GM18520 (cell line): ENCODE data around the gene DNAAF8.

Source experiments
- ATAC-seq: cut with Tn5 transposase; IDR thresholded peaks from one replicate; pipeline ENCODE4 v1.9.1; 2021; ENCODE audit not compliant: unreplicated experiment

The DNAAF8 gene

DNA sequence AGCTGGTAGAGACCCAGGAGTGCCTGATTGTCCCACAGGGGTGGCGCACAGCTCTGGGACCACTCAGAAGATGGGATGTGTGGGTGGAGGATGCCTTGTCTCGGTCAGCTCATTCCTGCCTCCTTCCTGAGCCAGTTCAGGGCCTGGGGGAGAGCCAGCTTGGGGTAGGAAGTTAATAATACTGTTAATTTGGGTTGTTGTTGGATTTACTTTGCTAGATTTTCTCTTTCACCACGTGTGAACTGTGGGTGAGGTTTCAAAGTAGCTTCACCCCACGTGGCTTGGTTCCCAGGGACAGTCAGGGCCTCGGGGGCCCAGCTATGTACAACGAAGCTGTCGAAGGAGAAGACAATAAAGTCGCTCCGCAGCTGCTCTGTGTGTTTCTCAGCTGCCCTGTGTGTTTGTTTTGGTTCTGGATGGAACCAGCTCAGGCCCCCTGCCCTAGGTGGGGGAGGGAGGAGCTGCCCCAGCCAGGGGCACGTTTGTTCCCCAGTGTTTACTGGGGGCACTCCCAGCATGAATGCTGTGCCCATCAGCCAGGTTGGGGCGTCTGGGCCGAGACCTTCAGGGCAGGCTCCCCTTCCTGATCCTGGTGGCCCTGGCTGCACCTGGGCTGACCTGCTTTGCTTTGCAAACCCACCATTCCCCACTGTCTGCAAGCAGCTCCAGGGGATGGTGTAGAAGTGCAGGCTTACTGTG, 38.7 kb upstream of the DNAAF8 start:
- ATAC-seq = no peak

DNA sequence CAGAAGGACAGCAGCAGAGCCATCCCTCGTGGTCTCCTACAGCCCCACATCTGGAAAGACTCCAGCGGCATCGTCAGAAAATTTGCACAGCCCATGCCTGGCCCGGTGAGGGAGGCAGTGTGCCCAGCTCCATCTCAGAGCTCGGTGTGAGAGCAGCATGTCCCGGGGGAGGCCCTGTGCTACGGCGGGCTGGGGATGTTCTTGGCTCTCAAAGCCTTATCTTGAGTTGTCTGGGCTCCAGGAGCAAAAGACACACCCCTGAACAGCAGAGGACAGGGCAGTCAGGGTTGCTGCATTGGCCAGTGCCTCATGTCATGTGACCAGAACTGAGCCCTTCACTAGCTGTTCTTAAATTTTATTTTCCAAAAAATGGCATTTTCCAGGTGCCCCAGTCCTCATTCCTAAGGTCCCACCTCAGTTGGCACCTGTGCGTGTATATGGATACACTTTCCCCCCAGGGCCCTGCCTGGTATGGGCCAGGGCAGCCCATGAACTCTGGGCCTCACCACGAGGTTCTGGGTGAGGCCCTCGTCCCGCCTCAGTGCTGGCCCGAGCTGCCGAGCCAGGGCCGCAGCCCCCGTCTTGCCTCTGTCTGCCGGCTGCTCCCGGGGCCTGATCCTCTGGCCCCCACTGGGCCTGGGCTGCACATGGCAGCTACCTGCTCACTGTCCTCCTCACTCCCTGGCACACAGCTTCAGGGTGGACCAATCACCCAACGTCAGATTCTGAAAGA, 38.0 kb upstream of the DNAAF8 start:
- ATAC-seq = no peak

DNA sequence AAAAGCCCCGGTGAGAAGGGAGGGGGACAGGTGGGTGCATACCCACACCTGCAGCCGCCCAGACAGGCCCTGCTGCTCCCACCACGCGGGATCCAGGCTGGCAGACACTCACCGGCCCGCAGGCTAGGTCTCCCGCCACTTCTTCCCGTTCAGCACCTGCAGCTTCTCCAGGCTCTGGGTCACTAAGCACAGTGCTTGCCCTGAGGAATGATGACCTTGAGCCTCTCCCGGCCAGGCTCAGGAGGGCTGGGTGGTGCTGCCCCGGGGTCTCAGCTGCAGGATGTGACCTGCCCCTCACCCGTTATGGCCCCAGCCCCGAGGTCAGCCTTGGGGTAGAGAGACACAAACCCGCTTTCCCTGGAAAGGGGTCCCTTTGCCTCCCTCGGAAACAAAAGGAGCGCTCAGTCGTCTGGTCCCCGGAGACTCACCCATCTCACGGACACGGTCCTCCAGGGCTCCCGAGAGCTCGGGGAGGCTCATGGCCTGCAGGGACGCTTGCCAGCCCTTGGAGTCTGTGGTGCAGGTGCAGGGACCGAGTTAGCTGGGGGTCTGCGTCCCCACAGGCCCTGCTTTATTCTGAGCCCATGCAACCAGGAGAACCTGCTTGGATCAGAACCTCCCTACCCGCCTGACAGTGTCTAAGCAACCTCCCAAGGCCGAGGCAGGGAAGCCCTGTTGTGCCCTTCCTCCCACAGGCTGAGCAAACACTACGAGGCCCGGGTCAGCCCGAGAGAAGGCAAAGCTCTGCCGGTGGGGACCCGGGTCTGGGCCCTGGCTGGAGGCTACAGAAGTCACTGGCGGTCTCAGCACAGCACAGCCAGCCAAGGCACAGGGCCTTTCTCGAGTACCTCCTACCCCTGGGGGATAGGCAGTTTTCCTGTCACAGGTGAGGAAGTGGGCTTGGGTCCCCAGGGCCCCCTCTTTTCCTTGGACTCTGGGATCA, 37.2 kb upstream of the DNAAF8 start:
- ATAC-seq = no peak

DNA sequence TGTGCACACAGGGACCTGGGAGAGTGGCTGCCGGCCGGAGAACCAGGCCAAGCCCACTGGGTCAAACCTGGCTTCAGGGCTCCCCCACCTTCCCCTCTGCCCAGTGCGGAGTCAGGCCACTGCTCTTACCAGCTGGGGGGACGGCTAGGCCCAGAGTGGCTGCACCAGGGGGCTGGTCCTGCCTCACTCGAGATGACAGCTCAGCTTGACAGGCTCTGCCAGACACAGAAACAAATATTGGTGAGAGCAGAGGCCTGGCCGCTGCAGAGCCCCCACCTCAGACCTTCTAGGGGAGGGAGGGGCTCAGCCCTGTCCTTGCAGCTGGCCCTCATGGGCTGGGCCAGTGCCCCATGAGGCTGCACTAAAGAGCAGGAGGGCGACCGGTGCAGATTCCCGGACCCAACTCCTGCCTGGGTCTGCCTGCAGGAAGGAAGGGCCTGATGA, 36.5 kb upstream of the DNAAF8 start:
- no peak for ATAC-seq

DNA sequence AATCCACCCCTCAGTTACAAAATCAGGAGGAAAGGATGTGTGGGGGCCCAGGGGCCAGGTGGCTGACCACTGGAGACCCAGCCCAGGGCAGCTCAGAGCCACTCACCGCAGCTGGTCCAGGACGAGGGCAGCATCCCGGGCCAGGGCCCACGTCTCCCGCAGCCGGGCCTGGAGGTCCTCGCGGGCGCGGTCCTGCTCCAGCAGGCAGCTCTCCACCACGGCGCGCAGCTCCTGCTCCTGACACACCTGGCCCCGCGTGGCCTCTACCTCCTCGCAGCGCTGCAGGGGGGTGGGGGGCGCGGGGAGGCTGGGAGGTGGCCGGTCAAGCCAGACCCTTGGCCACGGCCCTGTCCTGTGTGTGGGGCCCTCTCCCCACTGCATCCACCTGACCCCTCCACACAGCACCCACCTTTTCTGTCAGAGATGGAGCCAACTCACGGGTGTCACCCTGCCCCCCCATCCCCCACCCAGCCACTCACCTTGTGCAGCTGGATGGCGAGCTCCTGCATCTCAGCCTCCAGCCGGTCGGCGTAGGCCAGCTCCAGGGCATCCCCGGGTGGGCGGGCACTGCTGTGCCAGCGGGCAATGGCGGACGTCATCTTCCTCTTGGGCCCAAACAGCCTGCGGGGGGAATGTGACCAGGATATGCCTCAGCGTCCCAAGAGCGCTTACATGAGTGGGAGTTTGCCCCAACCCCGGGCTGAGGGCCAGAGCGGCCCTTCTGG, 35.9 kb upstream of the DNAAF8 start:
- no peak for ATAC-seq

DNA sequence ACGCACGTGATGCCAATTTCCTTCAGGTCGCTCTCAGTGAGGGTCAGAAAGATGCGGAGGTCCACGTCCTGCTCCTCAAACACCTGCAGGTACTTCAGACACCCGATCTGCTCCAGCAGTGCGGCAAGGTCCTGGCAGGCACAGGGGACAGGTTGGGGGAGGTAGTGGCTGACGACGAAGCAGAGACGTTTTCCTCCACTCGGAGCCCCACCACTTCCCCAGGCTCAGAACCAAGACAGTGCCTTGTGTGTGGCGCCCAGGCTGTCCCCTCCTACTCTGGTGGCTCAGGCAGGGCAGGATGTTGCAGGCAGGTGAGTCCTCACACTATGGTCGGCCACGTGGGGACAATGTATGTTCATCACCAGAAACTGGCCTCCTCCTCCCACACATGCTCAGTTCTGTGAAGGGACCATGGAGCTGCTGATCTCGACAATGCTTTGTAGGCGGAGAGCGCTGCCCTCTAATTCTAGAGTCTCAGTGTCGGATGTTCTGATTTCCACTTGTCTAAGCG, 35.2 kb upstream of the DNAAF8 start:
- no peak for ATAC-seq

DNA sequence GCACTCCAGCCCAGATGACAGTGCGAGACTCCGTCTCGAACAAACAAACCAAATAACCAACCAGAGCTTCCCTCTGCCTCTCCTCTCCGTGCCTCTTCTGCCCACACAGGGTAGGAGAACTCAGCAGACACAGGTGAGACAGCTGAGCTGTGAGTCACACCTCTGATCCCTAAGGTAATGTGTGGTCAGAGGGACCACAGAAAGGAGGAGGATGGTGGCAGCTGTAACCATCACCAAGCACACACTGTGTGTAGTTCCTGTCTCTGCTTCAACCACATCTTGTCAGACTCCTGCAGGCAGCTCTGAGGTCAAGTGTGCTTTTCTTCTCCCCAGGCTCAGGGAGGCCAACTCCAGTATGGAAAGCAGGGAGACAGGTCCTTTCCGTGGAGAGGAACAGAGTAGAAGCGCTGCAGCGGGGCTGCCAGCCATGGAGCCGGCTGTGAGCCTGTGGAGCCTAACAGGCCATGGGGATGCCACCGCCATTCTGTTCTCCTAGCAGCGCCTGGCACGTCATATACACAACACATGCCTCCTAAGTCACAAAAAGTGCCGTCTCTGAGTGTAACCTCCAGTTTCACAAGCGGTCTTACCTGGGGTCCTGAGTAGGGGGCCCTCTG, 33.8 kb upstream of the DNAAF8 start:
- no peak for ATAC-seq

DNA sequence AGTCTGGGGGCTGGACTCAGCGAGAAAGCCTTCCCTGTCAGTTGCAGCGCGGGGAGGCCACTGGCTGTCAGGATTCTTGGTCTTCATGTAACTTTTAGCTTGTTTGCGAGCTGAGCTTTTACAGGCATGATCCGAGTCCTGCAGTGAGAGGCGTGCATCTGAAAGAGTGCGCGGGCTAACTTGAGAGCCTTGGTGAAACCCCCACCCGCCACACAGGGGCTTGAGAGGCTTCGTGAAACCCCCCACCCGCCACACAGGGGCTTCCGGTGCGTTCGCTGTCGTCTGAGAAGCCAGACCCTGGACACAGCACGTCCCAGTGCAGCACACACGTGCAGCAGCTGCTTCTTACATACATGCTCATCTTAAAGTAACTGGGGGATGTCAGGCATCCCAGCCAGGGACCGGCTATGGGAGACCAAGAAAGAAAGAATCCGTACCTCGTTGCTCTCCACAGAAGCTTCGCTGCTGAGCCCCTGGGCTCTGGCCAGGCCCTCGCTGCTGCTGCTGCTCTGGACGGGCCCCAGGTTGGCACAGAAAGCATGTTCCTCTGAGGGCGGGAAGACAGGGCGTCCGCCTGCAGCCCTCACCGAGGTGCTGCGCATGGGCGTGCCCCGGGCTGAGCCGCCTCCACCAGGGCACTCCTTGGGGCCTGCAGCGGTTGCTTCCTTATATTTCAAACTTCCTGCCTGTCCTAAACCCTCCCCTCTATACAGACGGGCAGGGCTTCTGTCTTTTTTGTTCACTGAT, 33.2 kb upstream of the DNAAF8 start:
- no peak for ATAC-seq

DNA sequence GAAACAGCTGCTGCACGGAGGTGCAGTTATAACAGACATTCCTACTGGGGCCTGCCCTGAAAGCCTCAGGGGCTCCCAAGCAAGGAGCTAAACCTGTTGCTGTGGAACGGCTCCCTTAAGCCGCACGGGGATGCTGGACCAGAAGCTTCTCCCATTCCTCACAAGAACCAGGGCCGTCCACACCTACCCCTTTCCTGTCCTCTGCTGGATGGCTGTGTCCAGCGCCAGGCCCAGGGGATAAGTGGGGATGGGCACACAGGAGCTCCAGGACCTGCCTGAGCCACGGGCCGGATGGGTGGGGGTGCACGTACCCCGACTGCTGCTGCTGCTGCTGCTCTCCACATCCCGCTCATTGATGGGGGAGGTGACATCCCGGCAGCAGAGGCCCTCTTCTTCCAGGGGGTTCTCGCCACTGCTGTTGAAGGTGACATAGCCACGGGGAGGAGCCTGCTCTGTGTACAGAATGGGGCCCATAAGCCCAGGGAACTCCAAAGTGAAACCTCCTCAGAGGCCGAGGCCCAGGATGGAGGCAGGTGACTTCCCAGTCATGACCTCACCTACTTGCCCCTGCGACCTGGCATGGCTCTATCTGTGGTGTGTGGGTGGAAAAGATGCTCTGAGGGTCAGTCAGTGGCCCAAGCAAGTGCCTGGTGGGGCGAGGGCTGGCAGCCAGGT, 32.4 kb upstream of the DNAAF8 start:
- no peak for ATAC-seq

DNA sequence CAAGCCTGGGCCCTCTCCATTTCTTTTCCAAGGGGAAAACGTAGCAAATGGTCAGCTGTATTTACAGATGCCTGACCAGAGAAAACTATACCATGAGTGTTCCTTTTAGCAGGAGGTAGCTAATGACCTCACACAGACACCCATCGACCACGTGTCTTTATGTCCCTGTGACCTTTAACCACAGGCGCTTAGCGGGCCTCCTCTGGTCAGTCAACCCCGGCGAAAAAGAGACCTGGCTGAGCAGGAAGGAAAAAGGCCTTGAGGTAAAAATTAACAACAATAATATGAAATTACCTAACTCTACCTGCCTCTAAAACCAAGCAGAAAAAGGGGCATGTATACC, 31.9 kb upstream of the DNAAF8 start:
- no peak for ATAC-seq

DNA sequence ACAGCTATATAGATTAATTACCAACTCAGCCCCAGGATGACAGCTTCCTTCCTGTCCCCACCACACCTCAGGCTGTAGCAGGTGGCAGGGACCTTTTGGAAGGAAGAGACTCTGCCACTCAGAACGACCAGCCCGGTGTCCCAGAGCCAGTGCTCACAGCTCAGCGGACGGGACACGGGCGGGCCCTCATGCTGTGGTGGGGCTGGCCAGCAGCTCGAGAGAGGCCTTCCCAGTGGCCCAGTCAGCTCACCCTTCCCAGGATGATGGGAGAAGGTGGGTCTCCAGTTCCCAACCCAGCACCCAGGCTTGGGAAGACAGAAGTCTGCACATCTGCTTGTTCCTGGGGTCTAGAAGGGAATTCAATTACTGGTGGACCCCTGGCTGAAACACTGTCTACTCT, 30.4 kb upstream of the DNAAF8 start:
- no peak for ATAC-seq

DNA sequence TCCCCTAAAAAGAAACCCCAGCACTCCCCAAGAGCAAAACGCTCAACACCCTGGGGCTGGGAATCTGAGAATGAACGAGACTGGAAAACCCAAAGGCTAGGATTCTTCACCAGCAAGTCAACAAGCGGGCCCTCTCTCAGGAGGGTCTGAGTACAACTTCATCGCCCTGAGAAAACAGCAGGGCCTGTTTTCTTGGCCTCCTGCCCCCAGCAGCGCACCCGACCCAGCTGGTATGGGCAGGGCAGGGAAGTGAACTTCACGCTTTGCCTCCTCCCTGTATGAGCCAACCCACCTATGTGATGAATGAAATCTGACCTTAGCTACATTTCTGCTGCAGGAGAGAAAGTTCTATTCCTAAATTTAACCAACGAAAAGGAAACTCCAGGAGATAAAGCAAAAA, 29.8 kb upstream of the DNAAF8 start:
- ATAC-seq = no peak

DNA sequence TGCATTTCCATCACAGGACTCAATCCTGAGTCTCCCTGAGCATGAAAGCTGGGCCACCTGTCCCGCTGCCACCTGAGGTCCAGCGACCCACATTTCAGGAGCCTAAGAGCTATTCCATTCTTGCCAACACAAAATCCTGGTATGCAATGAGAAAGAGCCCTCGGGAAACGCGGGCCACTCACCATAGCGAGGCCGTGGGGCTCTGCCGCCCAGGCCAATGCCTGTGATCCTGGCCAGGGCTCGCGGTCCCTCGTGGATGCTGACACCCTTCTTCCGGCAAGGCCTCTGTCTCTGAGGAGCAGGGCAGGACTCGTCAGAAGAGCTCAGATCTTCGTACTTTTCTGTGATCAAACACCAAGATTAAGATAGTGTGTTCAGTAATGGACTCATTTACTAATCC, 29.4 kb upstream of the DNAAF8 start:
- no peak for ATAC-seq

DNA sequence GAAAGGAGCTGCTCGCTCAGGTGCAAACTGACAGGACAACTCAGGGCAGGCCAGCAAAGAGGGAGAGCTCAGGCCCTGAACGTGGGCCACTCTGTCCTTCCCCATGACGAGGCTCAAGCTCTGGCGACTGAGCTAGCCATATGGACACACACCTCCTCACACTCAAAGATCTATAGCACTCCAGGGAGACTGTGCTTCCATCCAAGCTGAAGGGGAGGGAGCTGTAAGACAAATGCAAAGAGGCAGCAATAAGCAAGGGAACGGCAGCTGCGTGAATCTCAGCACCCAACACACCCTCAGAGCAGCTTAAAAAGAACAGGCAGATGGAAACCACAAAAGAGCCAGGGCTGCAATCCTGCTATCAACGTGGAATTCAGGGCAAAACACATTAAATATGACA, 27.5 kb upstream of the DNAAF8 start:
- no peak for ATAC-seq

DNA sequence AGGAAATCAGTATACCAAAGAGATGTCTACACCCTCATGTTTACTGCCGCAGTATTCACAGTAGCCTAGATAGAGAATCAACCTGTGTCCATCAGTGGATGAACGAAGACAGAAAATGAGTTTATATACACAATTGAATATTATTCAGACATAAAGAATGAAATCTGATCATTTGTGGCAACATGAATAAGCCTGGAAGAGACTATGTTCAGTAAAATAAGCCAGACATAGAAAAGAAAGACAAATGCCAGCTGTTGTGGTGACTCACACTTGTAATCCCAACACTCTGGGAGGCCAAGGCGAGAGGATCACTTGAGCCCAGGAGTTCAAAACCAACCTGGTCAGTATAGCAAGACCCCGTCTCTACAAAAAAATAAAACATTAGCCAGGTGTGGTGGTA, 24.9 kb upstream of the DNAAF8 start:
- ATAC-seq = no peak

DNA sequence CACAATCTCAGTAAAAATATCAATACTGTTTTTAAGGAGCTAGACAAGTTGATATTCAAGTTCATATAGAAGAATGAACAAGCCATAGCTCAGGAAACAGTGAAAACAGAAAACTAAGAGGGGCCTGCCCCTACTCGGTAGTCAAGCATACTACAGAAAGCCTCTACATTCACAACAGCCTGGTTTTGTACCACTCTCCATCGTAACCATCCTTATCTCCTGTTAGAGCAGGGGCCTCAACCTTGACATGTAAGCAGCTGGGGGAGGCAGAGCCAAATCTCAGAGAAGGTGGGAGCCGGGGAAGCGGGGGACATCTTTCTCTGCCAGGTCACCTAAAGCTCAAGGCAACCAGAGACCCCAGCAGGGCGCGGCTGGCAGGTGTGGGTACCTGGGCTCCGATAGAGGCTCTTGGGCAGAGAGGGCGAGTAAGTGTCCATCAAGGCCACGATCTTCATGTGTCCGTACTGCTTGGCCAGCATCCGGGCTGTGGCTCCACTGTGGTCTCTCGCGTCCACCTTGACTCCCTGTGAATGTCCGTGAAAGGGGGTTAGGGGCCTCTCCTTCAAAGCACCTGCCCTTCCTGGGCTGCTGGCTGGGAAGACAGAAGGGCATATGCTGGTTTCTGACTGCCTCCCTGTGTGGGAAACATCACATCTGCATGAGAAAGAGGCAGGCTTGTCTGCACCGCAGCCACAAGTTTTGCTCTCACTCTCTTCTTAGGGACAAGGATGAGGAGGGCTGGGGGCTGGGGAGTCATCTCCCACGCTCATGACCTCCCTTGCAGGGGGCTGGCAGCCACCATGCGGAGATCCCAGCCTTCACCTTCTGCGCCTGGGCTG, 20.5 kb upstream of the DNAAF8 start:
- no peak for ATAC-seq

DNA sequence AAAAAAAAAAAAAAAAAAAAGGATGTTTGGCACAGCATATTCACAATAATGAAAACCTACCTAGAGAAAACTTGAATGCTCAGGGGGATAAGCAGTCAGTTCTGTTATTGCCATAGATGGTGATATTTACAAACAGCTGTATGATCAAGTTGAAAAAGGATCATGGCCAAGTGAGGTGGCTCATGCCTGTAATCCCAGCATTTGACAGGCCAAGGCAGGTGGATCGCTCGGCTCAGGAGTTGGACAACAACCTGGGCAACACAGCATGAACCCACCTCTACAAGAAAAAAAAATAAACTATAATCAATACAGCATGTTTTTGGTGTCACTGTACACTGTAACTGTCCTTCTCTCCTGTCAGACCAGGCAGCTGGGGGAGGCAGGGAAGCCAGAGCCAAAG, 19.3 kb upstream of the DNAAF8 start:
- ATAC-seq = no peak

DNA sequence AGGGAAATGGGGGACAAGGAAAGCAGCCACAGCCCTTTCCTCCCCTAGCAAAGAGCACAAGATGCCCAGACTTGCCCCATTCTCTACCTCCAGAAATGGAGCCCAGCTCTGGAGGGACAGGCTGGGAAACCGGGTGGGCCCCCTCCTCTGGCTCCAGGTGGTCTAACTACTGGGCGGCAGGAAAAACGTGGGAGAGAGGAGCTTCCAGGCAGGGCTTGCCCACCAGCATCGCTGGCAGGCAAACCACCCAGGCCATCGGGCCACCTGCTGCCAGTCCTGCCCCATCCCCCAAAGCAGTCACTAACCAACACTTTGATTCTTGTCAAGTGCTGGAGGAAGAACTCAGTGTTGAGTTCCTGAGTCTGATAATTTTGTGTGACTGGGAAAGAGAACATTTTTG, 15.9 kb upstream of the DNAAF8 start:
- ATAC-seq = no peak
